Gastrocnemius medialis (tissue), 4 donors: ENCODE data around the gene NLRP9. TPM values are rescaled to one million over a fixed set of nuclear protein-coding genes. Genes with fewer than 3 reads are reported as not detected.

Source experiments
- ATAC-seq, 2 donors: fragments of 150-250 bp; one replicate each; pipeline ENCODE4 v1.9.1; 2016
- DNase-seq, 2 donors: peaks; one replicate each; pipeline ENCODE4 v3.0.0-alpha.2; 2019
- H3K27ac ChIP-seq, 4 donors: fragments of 200-600 bp; sonication (generic); 1 replicate in 1 of 4; 2 replicates in 3 of 4; pipeline ENCODE4 v1.5.1; 2016 to 2018; ENCODE audit warnings: mild to moderate bottlenecking in 2 of 4, moderate library complexity in 1 of 4
- H3K27me3 ChIP-seq, 3 donors: fragments of 200-600 bp; sonication (generic) in 2 of 3; 1 replicate in 1 of 3; 2 replicates in 2 of 3; pipeline versions ENCODE4 v1.5.1 to v1.6.0; 2016 to 2019; ENCODE audit warnings: mild to moderate bottlenecking in 1 of 3, moderate library complexity in 1 of 3
- H3K36me3 ChIP-seq, 2 donors: fragments of 200-600 bp; sonication (generic) in 1 of 2; one replicate each; pipeline ENCODE4 v1.5.1; 2017 to 2018
- H3K4me1 ChIP-seq, 2 donors: fragments of 200-600 bp; sonication (generic) in 1 of 2; one replicate each; pipeline ENCODE4 v1.5.1; 2016 to 2017; ENCODE audit warnings: mild to moderate bottlenecking in 2 of 2
- H3K4me3 ChIP-seq, 4 donors: fragments of 200-600 bp; sonication (generic) in 3 of 4; 1 replicate in 1 of 4; 2 replicates in 3 of 4; pipeline ENCODE4 v1.5.1; 2016 to 2019; ENCODE audit warnings: mild to moderate bottlenecking in 2 of 4
- H3K9me3 ChIP-seq, 3 donors: fragments of 200-600 bp; sonication (generic) in 2 of 3; 1 replicate in 1 of 3; 2 replicates in 2 of 3; pipeline ENCODE4 v1.5.1; 2016 to 2019
- POLR2A ChIP-seq, 2 donors: fragments of 450-650 bp; IDR thresholded peaks; one replicate each; pipeline ENCODE4 v1.6.1; 2017; ENCODE audit warnings: antibody characterized with exemption in 2 of 2, mild to moderate bottlenecking in 2 of 2, moderate library complexity in 2 of 2
- in situ Hi-C, 4 donors: fragments of 200-750 bp; cut with MboI; loops; one replicate each; pipeline versions ENCODE4 v1.15.0 to v1.8.0; 2017; ENCODE audit warnings: low sequenced_read_pairs in 4 of 4
- intact Hi-C: fragments of 100-400 bp; cut with DNase I; formaldehyde crosslinking; loops from one replicate; pipeline ENCODE4 v1.15.1; 2023; ENCODE audit warnings: low total_unique reads
- total RNA-seq, 4 donors: library from RNA; depleted of rRNA; stranded (reverse); fragments of >200 nt; gene quantifications; one replicate each; pipeline versions ENCODE4 v1.1.0 to v1.2.3, GENCODE V29; 2016
- TF ChIP-seq, protein P1 (sequence below), 5 experiments: fragments of 450-650 bp in 3 of 5; fragments of 200-600 bp in 2 of 5; sonication (generic) in 2 of 5; IDR thresholded peaks in 4 of 5; conservative IDR thresholded peaks in 1 of 5; 1 replicate in 4 of 5; 2 replicates in 1 of 5; pipeline ENCODE4 v1.5.1; 2016 to 2019; ENCODE audit warnings: antibody characterized with exemption in 5 of 5, mild to moderate bottlenecking in 3 of 5, moderate library complexity in 3 of 5

The NLRP9 gene
- total RNA-seq, 4 donors from 2014 or later = not detected

- no peaks in the 10 kb centered on the region for H3K27me3 ChIP-seq
- ATAC-seq = no peak
- H3K4me1 ChIP-seq = no peaks in the 10 kb centered on the region
- no peak for DNase-seq
- no peaks in the 10 kb centered on the region for H3K9me3 ChIP-seq
- in situ Hi-C loops (no loop called here), intact Hi-C loops (no loop called here)
- H3K27ac ChIP-seq = no peak overlapping the region
- no peak overlapping the region for H3K4me3 ChIP-seq
- TF ChIP-seq POLR2A (IDR thresholded peaks at IDR 0.05) = no peak
- TF ChIP-seq, protein P1, sequence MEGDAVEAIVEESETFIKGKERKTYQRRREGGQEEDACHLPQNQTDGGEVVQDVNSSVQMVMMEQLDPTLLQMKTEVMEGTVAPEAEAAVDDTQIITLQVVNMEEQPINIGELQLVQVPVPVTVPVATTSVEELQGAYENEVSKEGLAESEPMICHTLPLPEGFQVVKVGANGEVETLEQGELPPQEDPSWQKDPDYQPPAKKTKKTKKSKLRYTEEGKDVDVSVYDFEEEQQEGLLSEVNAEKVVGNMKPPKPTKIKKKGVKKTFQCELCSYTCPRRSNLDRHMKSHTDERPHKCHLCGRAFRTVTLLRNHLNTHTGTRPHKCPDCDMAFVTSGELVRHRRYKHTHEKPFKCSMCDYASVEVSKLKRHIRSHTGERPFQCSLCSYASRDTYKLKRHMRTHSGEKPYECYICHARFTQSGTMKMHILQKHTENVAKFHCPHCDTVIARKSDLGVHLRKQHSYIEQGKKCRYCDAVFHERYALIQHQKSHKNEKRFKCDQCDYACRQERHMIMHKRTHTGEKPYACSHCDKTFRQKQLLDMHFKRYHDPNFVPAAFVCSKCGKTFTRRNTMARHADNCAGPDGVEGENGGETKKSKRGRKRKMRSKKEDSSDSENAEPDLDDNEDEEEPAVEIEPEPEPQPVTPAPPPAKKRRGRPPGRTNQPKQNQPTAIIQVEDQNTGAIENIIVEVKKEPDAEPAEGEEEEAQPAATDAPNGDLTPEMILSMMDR (IDR thresholded peaks at IDR 0.05 in 4 of 5, conservative IDR thresholded peaks at IDR 0.05 in 1 of 5) = no peak
- H3K36me3 ChIP-seq = no peaks in the 10 kb centered on the region
These were observed 33.5 kb downstream of the NLRP9 start for GRCh38 chr19:55704494-55705245.

GRCh38 chr19:55703790-55704215 is 34.4 kb downstream of the NLRP9 start:
- no peaks in the 10 kb centered on the region for H3K27me3 ChIP-seq
- no peaks in the 10 kb centered on the region for H3K36me3 ChIP-seq
- intact Hi-C loops (no loop called here), in situ Hi-C loops (no loop called here)
- H3K4me3 ChIP-seq = no peak overlapping the region
- DNase-seq (no peak), ATAC-seq (no peak)
- no peaks in the 10 kb centered on the region for H3K9me3 ChIP-seq
- no peaks in the 10 kb centered on the region for H3K4me1 ChIP-seq
- TF ChIP-seq POLR2A (IDR thresholded peaks at IDR 0.05) = no peak
- TF ChIP-seq, protein P1 (IDR thresholded peaks at IDR 0.05 in 4 of 5, conservative IDR thresholded peaks at IDR 0.05 in 1 of 5) = peak in 4 of 5 experiments; percentile 11 to 77 (median 58)
- no peak overlapping the region for H3K27ac ChIP-seq

DNA sequence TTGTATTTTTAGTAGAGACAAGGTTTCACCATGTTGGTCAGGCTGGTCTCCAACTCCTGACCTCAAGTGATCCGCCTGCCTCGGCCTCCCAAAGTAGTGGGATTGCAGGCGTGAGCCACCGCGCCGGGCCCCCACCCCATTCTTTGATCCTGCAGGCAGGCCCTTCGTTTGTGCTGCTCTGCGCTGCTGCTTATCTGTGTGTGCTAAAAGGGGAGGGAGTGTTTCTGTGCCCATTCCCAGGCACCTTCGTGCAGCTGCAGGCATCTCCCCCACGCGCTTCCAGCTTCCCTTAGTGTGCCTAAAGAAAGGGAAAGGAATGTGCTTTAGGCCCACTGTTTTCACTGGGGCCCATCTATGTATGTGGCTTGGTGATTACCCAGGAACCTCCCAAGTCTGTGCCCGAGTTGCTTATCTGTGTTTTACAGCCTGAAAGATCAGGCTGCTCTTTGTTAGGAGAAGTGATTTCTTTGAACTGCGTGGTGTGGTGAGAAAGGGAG is 36.0 kb downstream of the NLRP9 start:
- Histone ChIP-seq H3K27ac (no peak overlapping the region), H3K9me3 (no peaks in the 10 kb centered on the region), H3K4me3 (no peak overlapping the region), H3K27me3 (no peaks in the 10 kb centered on the region), H3K4me1 (no peaks in the 10 kb centered on the region), H3K36me3 (peaks cover 0 to 8% of the 10 kb centered on the region in 2 donors)
- TF ChIP-seq POLR2A (IDR thresholded peaks at IDR 0.05) = no peak
- TF ChIP-seq, protein P1 (IDR thresholded peaks at IDR 0.05 in 4 of 5, conservative IDR thresholded peaks at IDR 0.05 in 1 of 5) = no peak
- intact Hi-C loops = no loop called here
- in situ Hi-C loops = no loop called here
- ATAC-seq (no peak), DNase-seq (no peak)

GRCh38 chr19:55700813-55701212 is 37.4 kb downstream of the NLRP9 start:
- intact Hi-C loops = no loop called here
- no peaks in the 10 kb centered on the region for H3K9me3 ChIP-seq

More at GRCh38 chr19:55700813-55701212, 37.4 kb downstream of the NLRP9 start:
- ATAC-seq (no peak), DNase-seq (no peak)
- Histone ChIP-seq H3K27me3 (no peaks in the 10 kb centered on the region), H3K27ac (no peak overlapping the region), H3K4me3 (no peak overlapping the region), H3K36me3 (peaks cover 0 to 19% of the 10 kb centered on the region in 2 donors), H3K4me1 (no peaks in the 10 kb centered on the region)
- TF ChIP-seq POLR2A (IDR thresholded peaks at IDR 0.05) = no peak
- TF ChIP-seq, protein P1 (IDR thresholded peaks at IDR 0.05 in 4 of 5, conservative IDR thresholded peaks at IDR 0.05 in 1 of 5) = no peak
- in situ Hi-C loops = no loop called here
